HG02938 (cell line): ENCODE data around the gene MIPEP.
"Not testable (repeated sequence)": the region's sequence is repeated elsewhere in the genome, so short reads cannot be mapped to it uniquely, and the experiment has no call there.

Experiments used
- ATAC-seq: cut with Tn5 transposase; IDR thresholded peaks from one replicate; pipeline ENCODE4 v1.9.1; 2021; ENCODE audit warnings: mild to moderate bottlenecking, moderate library complexity; ENCODE audit not compliant: unreplicated experiment

MIPEP gene

GRCh38 chr13:23888658-23889614, at the start of gene MIPEP:
TSS of gene MIPEP (minus strand) at chr13:23889400. CDS start at chr13:23889320, 80 bp downstream.
- peak; percentile 93 for ATAC-seq

- no peak for ATAC-seq
These were observed 45.3 kb upstream of the MIPEP start for GRCh38 chr13:23934520-23934919.

GRCh38 chr13:23928985-23929384, 39.8 kb upstream of the MIPEP start:
- no peak for ATAC-seq

- ATAC-seq, result no peak
These were observed 33.8 kb upstream of the MIPEP start for GRCh38 chr13:23923031-23923430.

GRCh38 chr13:23922005-23922932, 33.1 kb upstream of the MIPEP start:
- ATAC-seq, result no peak

- ATAC-seq, result no peak
These were observed 32.3 kb upstream of the MIPEP start for GRCh38 chr13:23921451-23921888.

GRCh38 chr13:23919006-23919405, 29.8 kb upstream of the MIPEP start:
- no peak for ATAC-seq

- no peak for ATAC-seq
These were observed 29.0 kb upstream of the MIPEP start for GRCh38 chr13:23918208-23918607.

- no peak for ATAC-seq
These were observed 26.1 kb upstream of the MIPEP start for GRCh38 chr13:23915308-23915707.

- ATAC-seq, result no peak
These were observed 23.3 kb upstream of the MIPEP start for GRCh38 chr13:23912469-23912868.

GRCh38 chr13:23909606-23910005, 20.4 kb upstream of the MIPEP start:
- no peak for ATAC-seq

GRCh38 chr13:23905766-23906165, 16.6 kb upstream of the MIPEP start:
- ATAC-seq, result no peak

GRCh38 chr13:23903906-23904280, 14.7 kb upstream of the MIPEP start:
- no peak for ATAC-seq

GRCh38 chr13:23902975-23903905, 14.0 kb upstream of the MIPEP start:
- ATAC-seq, result no peak

- no peak for ATAC-seq
These were observed 12.2 kb upstream of the MIPEP start for GRCh38 chr13:23901365-23901764.

- no peak for ATAC-seq
These were observed 10.4 kb upstream of the MIPEP start for GRCh38 chr13:23899555-23899954.

GRCh38 chr13:23898101-23898500, 8.9 kb upstream of the MIPEP start:
- no peak for ATAC-seq

- not testable (repeated sequence) for ATAC-seq
These were observed 8.3 kb upstream of the MIPEP start, which contains the start of gene C1QTNF9B for GRCh38 chr13:23897452-23897919. TSS of gene C1QTNF9B (minus strand) at chr13:23897502.

GRCh38 chr13:23894746-23895145, 5.5 kb upstream of the MIPEP start:
- not testable (repeated sequence) for ATAC-seq

GRCh38 chr13:23893791-23894190, 4.6 kb upstream of the MIPEP start:
- not testable (repeated sequence) for ATAC-seq
